SK-N-SH treated with all-trans-retinoic acid at 6 μM for 48 hours (cell line): ENCODE results near the gene CLEC16A.

Experiments used
- CREB5 ChIP-seq: fragments of 250-450 bp; sonication (Bioruptor Pico); IDR thresholded peaks from 2 replicates; pipeline ENCODE4 v1.5.1; 2020; ENCODE audit warnings: low read depth, mild to moderate bottlenecking, moderate library complexity
- GLIS3 ChIP-seq: fragments of 250-450 bp; sonication (Bioruptor Pico); IDR thresholded peaks from 2 replicates; pipeline ENCODE4 v1.5.0; 2020; ENCODE audit warnings: mild to moderate bottlenecking, moderate library complexity
- ISL1 ChIP-seq: fragments of 250-450 bp; sonication (Bioruptor Pico); IDR thresholded peaks from 2 replicates; pipeline ENCODE4 v2.1.2; 2022; ENCODE audit warnings: mild to moderate bottlenecking, moderate library complexity
- RARB ChIP-seq: fragments of 250-450 bp; sonication (Bioruptor Pico); IDR thresholded peaks from 2 replicates; pipeline ENCODE4 v1.8.0; 2021; ENCODE audit warnings: mild to moderate bottlenecking, moderate library complexity
- TOX ChIP-seq: fragments of 250-450 bp; sonication (Bioruptor Pico); IDR thresholded peaks from 2 replicates; pipeline ENCODE4 v1.8.0; 2021; ENCODE audit warnings: mild to moderate bottlenecking, moderate library complexity, borderline replicate concordance
- TSHZ2 ChIP-seq: fragments of 250-450 bp; sonication (Bioruptor Pico); IDR thresholded peaks from 2 replicates; pipeline ENCODE4 v1.5.0; 2020; ENCODE audit warnings: mild to moderate bottlenecking, moderate library complexity
- ZNF70 ChIP-seq: fragments of 450-650 bp; formaldehyde crosslinking; IDR thresholded peaks from 2 replicates; pipeline ENCODE4 v1.5.0; 2020; ENCODE audit warnings: mild to moderate bottlenecking, moderate library complexity

DNA sequence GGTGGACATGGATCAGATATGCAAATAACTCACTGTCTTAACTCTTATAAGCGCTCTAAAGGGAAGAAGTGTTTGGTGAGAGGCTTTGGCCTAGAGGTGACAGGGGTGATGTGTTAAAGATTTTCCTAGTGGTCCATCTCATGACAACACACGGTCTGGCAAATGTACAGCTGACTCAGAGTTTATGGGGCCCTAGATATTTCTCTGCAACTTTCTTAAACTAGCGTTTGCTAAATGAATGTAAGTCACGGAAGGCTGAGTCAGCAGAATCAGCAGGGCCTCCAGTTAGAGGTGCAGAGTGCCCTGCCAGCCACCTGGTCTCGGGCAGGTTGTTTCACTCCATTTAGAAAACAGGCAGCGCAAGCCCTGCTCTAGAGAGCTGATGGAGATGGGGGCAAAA is 40.1 kb downstream of the CLEC16A start:
- no peak for TF ChIP-seq TSHZ2
- TF ChIP-seq ISL1 (CRISPR knock-in tag): no peak
- TF ChIP-seq CREB5 (CRISPR knock-in tag): no peak
- no peak for TF ChIP-seq GLIS3 (CRISPR knock-in tag)
- TF ChIP-seq ZNF70 (CRISPR knock-in tag): no peak
- TF ChIP-seq TOX: no peak
- TF ChIP-seq RARB (CRISPR knock-in tag): no peak
